ENCODE measurements around the gene MUC5AC.

DNA sequence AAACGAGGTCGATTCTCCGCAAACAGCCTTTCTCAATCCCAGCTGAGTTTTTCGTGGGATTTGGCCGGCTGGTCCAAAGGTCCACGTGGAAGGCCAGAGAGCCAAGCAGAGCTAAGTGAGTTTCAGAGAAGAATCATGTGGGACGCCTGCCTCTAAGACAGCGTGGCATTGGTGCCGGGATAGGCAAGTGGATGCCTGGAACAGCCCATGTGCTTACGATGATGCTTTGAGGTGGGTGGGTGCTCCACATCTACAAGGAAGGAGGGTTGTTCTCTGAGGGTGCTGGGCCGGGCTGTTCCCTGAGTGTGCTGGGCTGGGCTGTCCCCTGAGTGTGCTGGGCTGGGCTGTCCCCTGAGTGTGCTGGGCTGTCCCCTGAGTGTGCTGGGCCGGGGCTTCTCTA is 41.6 kb upstream of the MUC5AC start:
- TF ChIP-seq, protein P1, sequence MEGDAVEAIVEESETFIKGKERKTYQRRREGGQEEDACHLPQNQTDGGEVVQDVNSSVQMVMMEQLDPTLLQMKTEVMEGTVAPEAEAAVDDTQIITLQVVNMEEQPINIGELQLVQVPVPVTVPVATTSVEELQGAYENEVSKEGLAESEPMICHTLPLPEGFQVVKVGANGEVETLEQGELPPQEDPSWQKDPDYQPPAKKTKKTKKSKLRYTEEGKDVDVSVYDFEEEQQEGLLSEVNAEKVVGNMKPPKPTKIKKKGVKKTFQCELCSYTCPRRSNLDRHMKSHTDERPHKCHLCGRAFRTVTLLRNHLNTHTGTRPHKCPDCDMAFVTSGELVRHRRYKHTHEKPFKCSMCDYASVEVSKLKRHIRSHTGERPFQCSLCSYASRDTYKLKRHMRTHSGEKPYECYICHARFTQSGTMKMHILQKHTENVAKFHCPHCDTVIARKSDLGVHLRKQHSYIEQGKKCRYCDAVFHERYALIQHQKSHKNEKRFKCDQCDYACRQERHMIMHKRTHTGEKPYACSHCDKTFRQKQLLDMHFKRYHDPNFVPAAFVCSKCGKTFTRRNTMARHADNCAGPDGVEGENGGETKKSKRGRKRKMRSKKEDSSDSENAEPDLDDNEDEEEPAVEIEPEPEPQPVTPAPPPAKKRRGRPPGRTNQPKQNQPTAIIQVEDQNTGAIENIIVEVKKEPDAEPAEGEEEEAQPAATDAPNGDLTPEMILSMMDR (IDR thresholded peaks at IDR 0.05; ENCODE audit: low read depth, low read length), result no peak
- no peak for TF ChIP-seq EZH2phosphoT487 (IDR thresholded peaks at IDR 0.05; ENCODE audit: low read depth)
